ENCODE results near the gene DDC.

DNA sequence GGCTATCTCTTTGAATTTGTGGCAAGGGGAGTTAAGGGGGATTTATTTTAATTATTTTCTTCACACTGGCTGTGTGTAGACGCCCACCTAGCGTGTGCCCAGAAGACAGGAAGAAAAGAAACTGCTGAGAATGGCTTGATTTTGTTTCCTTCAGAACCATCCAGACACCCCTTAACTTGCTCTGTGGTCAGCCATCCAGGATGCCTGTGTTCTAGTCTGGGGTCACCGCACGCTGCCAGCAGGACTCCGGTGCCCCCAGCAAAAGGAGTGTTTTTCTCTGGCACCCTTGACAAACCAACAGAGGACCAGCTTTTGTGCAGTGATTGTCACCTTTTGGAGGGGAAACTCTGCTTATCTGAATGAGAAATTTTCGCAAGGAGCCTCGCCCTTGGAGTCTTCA is 5.3 kb downstream of the DDC start:
- TF ChIP-seq, protein P1, sequence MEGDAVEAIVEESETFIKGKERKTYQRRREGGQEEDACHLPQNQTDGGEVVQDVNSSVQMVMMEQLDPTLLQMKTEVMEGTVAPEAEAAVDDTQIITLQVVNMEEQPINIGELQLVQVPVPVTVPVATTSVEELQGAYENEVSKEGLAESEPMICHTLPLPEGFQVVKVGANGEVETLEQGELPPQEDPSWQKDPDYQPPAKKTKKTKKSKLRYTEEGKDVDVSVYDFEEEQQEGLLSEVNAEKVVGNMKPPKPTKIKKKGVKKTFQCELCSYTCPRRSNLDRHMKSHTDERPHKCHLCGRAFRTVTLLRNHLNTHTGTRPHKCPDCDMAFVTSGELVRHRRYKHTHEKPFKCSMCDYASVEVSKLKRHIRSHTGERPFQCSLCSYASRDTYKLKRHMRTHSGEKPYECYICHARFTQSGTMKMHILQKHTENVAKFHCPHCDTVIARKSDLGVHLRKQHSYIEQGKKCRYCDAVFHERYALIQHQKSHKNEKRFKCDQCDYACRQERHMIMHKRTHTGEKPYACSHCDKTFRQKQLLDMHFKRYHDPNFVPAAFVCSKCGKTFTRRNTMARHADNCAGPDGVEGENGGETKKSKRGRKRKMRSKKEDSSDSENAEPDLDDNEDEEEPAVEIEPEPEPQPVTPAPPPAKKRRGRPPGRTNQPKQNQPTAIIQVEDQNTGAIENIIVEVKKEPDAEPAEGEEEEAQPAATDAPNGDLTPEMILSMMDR (IDR thresholded peaks at IDR 0.05), result no peak
- TF ChIP-seq POLR2A (IDR thresholded peaks at IDR 0.05), result no peak
- TF ChIP-seq EP300 (IDR thresholded peaks at IDR 0.05; ENCODE audit: low read depth), result no peak
- TF ChIP-seq POLR2AphosphoS5 (IDR thresholded peaks at IDR 0.05), result no peak
